ENCODE results near the gene BBLN.

BBLN gene

DNA sequence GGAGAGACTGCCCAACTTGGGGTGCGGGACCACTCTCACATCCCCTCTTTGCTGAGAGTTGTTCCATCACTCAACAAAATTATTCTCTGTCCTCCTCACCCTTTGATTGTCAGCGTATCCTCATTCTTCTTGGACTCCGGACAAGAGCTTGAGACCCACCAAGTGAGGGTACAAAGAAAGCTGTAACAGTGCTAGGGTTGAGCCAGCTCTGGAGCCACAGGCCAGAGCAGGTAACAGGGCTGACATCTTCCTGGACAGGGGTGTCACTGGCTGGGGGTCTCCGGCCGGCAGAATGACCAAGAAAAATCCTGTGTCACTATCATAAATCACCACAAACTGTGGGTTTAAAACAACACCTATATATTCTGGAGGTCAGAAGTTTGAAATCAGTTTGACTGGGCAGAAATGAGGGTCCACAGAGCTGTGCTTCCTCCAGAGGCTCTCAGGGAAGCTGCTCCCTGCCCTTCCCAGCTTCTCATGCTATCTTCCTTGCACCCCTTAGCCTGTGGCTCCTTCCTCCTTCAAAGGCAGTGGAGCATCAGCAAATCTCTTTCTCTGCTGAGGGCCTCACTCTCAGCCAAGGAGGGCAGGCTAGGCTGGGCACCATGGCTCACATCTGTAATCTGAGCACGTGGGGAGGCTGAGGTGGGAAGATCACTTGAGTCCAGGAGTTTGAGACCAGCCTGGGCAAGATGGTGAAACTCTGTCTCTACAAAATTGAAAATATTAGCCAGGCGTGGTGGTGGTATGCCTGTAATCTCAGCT, 4.1 kb upstream of the BBLN start:
- TF ChIP-seq ZFX (IDR thresholded peaks at IDR 0.05) = no peak
- TF ChIP-seq, protein P1, sequence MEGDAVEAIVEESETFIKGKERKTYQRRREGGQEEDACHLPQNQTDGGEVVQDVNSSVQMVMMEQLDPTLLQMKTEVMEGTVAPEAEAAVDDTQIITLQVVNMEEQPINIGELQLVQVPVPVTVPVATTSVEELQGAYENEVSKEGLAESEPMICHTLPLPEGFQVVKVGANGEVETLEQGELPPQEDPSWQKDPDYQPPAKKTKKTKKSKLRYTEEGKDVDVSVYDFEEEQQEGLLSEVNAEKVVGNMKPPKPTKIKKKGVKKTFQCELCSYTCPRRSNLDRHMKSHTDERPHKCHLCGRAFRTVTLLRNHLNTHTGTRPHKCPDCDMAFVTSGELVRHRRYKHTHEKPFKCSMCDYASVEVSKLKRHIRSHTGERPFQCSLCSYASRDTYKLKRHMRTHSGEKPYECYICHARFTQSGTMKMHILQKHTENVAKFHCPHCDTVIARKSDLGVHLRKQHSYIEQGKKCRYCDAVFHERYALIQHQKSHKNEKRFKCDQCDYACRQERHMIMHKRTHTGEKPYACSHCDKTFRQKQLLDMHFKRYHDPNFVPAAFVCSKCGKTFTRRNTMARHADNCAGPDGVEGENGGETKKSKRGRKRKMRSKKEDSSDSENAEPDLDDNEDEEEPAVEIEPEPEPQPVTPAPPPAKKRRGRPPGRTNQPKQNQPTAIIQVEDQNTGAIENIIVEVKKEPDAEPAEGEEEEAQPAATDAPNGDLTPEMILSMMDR (conservative IDR thresholded peaks at IDR 0.05) = no peak
- no peak overlapping the region for H3K27ac ChIP-seq

DNA sequence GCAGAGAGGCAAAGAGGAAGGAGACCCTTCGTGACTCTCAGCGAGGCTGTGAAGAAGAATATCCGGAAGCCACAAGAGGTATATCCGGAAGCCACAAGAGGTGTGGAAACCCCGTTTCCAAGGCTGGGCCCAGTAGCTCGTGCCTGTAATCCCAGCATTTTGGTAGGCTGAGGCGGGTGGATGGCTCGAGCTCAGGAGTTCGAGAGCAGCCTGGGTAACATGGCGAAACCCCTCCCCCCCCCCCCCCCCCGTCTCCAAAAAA, 612 bp upstream of the BBLN start:
- H3K27ac ChIP-seq = peak overlapping the region; percentile 75
- TF ChIP-seq, protein P1 (conservative IDR thresholded peaks at IDR 0.05) = no peak
- no peak for TF ChIP-seq ZFX (IDR thresholded peaks at IDR 0.05)

DNA sequence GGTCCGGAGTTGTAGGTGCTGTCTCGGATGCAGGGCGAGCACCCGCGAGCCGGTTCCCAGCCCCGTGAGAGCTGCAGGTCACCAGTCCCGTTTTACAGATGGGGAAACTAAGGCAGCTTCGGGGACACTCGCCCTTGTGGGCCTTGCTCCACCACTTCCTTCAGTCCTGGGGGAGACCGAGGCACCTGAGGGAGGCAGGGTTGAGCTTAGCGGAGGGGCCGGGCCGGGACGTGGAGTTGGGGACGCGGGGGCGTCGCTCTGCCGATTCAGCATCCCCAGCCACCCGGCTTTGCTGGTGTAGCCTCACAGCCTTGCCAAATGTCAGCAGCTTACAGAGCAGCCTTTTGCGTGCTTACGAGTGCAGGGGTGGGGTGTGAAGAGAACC, 530 bp downstream of the BBLN start:
- TF ChIP-seq ZFX (IDR thresholded peaks at IDR 0.05) = no peak
- TF ChIP-seq, protein P1 (conservative IDR thresholded peaks at IDR 0.05) = no peak
- H3K27ac ChIP-seq = peak overlapping the region; percentile 75

DNA sequence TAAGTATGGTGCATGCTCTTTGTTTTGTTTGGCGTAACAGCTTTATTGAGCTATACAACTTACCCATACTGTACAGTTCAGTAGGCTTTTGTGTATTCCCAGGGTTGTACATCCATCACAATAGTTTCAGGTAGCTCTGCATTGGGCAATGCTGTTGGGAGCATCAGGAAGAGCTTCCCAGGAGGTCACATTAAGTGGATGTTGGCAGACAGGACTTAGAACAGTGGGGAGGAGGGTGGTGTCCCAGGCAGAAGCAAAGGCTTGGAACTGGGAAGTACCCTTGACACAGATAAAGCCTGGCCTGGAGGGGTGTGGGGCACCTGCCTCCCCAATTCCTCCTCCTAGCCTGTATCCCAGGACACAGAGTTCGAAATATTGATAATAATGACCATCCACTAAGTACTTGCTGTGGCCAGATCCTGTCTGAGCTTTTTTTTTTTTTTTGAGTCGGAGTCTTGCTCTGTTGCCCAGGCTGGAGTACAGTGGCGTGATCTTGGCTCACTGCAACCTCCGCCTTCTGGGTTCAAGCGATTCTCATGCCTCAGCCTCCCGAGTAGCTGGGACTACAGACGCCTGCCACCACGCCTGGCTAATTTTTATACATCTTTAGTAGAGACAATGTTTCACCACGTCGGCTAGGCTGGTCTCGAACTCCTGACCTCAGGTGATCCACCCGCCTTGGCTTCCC, 1.3 kb downstream of the BBLN start:
- TF ChIP-seq, protein P1 (conservative IDR thresholded peaks at IDR 0.05) = no peak
- no peak for TF ChIP-seq ZFX (IDR thresholded peaks at IDR 0.05)

DNA sequence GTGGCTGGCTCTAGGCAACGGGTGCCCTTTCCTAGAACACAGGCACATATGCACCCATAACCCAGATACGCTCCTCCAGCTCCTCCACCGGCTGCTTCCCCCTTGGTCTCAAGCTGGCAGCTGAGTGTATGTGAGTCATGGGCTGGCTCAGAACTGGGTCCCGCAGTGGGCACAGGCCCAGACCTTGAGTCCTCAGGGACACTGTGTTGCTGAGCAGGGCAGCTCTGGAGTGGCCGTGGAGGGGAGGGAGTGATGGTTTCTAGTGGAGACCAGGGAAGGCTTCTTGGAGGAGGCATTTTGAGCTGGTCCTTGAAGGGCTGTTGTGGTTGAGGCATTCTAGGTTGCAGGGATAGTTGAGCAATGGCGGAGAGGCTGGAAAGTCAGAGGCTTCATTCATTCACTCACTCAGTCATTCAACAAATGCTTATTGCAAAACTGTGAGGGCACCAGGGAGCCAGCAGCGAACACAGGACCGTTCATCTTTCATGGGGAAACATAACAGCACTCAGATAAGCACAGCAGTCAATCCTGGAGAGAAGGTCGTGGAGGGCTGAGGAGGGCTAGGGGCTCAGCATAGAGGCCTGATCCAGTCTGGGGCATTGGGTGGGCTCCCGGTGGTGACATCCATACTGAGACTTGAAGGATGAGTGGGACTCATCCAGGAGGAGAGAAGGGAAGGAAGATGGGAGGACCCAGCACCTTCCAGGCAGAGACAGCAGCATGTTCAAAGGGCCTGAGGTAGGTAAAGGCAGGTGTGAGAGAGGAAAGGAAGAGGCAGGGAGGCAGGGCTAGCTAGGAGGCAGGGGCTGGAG, 2.4 kb downstream of the BBLN start:
- no peak overlapping the region for H3K27ac ChIP-seq
- TF ChIP-seq, protein P1 (conservative IDR thresholded peaks at IDR 0.05) = no peak
- no peak for TF ChIP-seq ZFX (IDR thresholded peaks at IDR 0.05)

More for the DNA sequence above, 1.3 kb downstream of the BBLN start:
- H3K27ac ChIP-seq = no peak overlapping the region

DNA sequence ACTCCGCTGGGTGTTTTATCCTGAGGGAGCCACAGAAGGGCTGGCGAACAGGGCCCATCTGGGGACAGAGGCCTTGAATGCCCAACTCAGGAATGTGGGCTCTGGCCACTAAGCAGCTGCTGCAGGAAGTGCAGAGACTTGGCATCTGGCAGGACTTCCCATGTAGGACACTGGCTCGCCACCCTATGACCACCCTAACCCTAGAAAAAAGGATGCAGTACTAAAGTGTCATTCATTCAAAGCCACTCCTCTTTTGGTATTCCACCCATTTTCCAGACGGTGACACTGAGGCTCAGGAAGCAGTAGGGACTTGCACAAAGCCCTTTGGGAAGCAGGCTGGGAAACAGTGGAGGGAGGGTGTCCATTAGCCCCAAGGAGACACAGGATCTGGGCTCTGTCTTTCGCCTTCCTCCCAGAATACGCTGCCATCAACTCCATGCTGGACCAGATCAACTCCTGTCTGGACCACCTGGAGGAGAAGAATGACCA, 3.0 kb downstream of the BBLN start:
- TF ChIP-seq, protein P1 (conservative IDR thresholded peaks at IDR 0.05) = no peak
- TF ChIP-seq ZFX (IDR thresholded peaks at IDR 0.05) = no peak
- no peak overlapping the region for H3K27ac ChIP-seq
